GM23338 (cell line): Measurements from ENCODE around the gene TSHZ2. TPM values are rescaled to one million over a fixed set of nuclear protein-coding genes. Genes with fewer than 3 reads are reported as not detected.

Experiments used
- ATAC-seq: fragments of 200-7000 bp; cut with Tn5 transposase; 3 replicates; pipeline ENCODE4 v1.9.1; 2020
- DNase-seq: peaks from one replicate; pipeline ENCODE4 v3.0.0-alpha.2; 2015; ENCODE audit warnings: low spot score
- H2AFZ ChIP-seq: fragments of 200-600 bp; sonication (generic); 2 replicates; pipeline ENCODE4 v1.8.0; 2016; ENCODE audit warnings: antibody characterized with exemption, mild to moderate bottlenecking, moderate library complexity
- H3F3A ChIP-seq: fragments of 200-600 bp; sonication (generic); replicated peaks from 2 replicates; pipeline ENCODE4 v1.8.0; 2017; ENCODE audit warnings: antibody characterized with exemption, mixed run types, low read depth
- H3K27ac ChIP-seq: fragments of 200-600 bp; sonication (generic); 2 replicates; pipeline ENCODE4 v1.6.1; 2016; ENCODE audit warnings: low read depth
- H3K27me3 ChIP-seq: fragments of 200-600 bp; sonication (generic); 2 replicates; pipeline ENCODE4 v1.8.0; 2016; ENCODE audit warnings: mild to moderate bottlenecking, mixed run types, moderate library complexity; ENCODE audit not compliant: insufficient read depth
- H3K36me3 ChIP-seq: fragments of 200-600 bp; sonication (generic); 2 replicates; pipeline ENCODE4 v1.8.0; 2016; ENCODE audit warnings: mild to moderate bottlenecking; ENCODE audit not compliant: insufficient read depth
- H3K4me1 ChIP-seq: fragments of 200-600 bp; sonication (generic); 2 replicates; pipeline ENCODE4 v1.8.0; 2016; ENCODE audit warnings: mild to moderate bottlenecking, moderate library complexity; ENCODE audit not compliant: insufficient read depth
- H3K4me2 ChIP-seq: fragments of 200-600 bp; sonication (generic); 2 replicates; pipeline ENCODE4 v1.7.1; 2017; ENCODE audit warnings: mixed run types
- H3K4me3 ChIP-seq: fragments of 200-600 bp; sonication (generic); 2 replicates; pipeline ENCODE4 v1.6.1; 2016; ENCODE audit warnings: mixed run types
- H3K79me2 ChIP-seq: fragments of 200-600 bp; sonication (generic); replicated peaks from 2 replicates; pipeline ENCODE4 v1.8.0; 2017; ENCODE audit warnings: mild to moderate bottlenecking; ENCODE audit not compliant: insufficient read depth
- H3K9me2 ChIP-seq: fragments of 200-600 bp; sonication (generic); 2 replicates; pipeline ENCODE4 v1.8.0; 2017; ENCODE audit not compliant: insufficient read depth
- H4K20me1 ChIP-seq: fragments of 200-600 bp; sonication (generic); replicated peaks from 2 replicates; pipeline ENCODE4 v1.8.0; 2017; ENCODE audit warnings: mild to moderate bottlenecking; ENCODE audit not compliant: insufficient read depth
- H3K27ac Mint-ChIP-seq: 2 replicates; pipeline ENCODE4 v1.8.0; 2020; ENCODE audit warnings: inconsistent platforms, mild to moderate bottlenecking, moderate library complexity, mixed read lengths
- H3K27me3 Mint-ChIP-seq: 3 replicates; pipeline ENCODE4 v1.8.0; 2022; ENCODE audit warnings: low read depth, mild to moderate bottlenecking, moderate library complexity, mixed read lengths, inconsistent platforms; ENCODE audit not compliant: insufficient read depth, poor library complexity
- H3K36me3 Mint-ChIP-seq: 3 replicates; pipeline ENCODE4 v1.8.0; 2021; ENCODE audit warnings: low read depth, mild to moderate bottlenecking, inconsistent platforms, moderate library complexity, mixed read lengths
- H3K4me1 Mint-ChIP-seq: 3 replicates; pipeline ENCODE4 v1.8.0; 2020; ENCODE audit warnings: mild to moderate bottlenecking, inconsistent platforms, mixed read lengths
- H3K4me3 Mint-ChIP-seq: 3 replicates; pipeline ENCODE4 v1.8.0; 2021; ENCODE audit warnings: moderate library complexity, mild to moderate bottlenecking, inconsistent platforms, mixed read lengths
- H3K9me3 Mint-ChIP-seq: 3 replicates; pipeline ENCODE4 v1.8.0; 2020; ENCODE audit warnings: moderate library complexity, mild to moderate bottlenecking, inconsistent platforms, mixed read lengths
- CREB1 ChIP-seq: fragments of 250-450 bp; sonication (Bioruptor Pico); IDR thresholded peaks from 2 replicates; pipeline ENCODE4 v1.5.0; 2020; ENCODE audit warnings: low read depth, mild to moderate bottlenecking, moderate library complexity
- EZH2 ChIP-seq: fragments of 200-600 bp; sonication (generic); IDR thresholded peaks from one replicate; pipeline ENCODE4 v1.8.0; 2017; ENCODE audit warnings: antibody characterized with exemption, mild to moderate bottlenecking, low read depth; ENCODE audit not compliant: unreplicated experiment
- EZH2phosphoT487 ChIP-seq: fragments of 200-600 bp; sonication (generic); IDR thresholded peaks from one replicate; pipeline ENCODE4 v1.8.1; 2018; ENCODE audit warnings: antibody characterized with exemption; ENCODE audit not compliant: unreplicated experiment
- JUNB ChIP-seq: IDR thresholded peaks from one replicate; pipeline ENCODE4 v1.6.1; 2016; ENCODE audit warnings: antibody characterized with exemption; ENCODE audit not compliant: unreplicated experiment
- NANOG ChIP-seq: IDR thresholded peaks from 2 replicates; pipeline ENCODE4 v1.6.1; 2016; ENCODE audit warnings: antibody characterized with exemption, borderline replicate concordance
- POLR2AphosphoS5 ChIP-seq: IDR thresholded peaks from 2 replicates; pipeline ENCODE4 v1.6.1; 2016; ENCODE audit warnings: antibody characterized with exemption, low read depth
- STAT1 ChIP-seq: IDR thresholded peaks from one replicate; pipeline ENCODE4 v1.6.1; 2016; ENCODE audit warnings: antibody characterized with exemption; ENCODE audit not compliant: unreplicated experiment
- ZNF331 ChIP-seq: fragments of 250-450 bp; sonication (Bioruptor Pico); IDR thresholded peaks from 2 replicates; pipeline ENCODE4 v1.5.0; 2020; ENCODE audit warnings: low read depth, mild to moderate bottlenecking, moderate library complexity
- polyA plus RNA-seq: library from polyadenylated mRNA; unstranded; fragments of >200 nt; fragmentation: Nextera tagmentation; extraction: Ambion mirVana; gene quantifications from 2 replicates; pipeline ENCODE4 v1.2.1, GENCODE V29; 2016
- total RNA-seq: library from RNA; depleted of rRNA; stranded (reverse); fragments of >200 nt; shearing (Covaris generic); gene quantifications from 2 replicates; pipeline ENCODE4 v1.2.3, GENCODE V29; 2014
- TF ChIP-seq, protein P1 (sequence below): fragments of 250-450 bp; sonication (Bioruptor Pico); IDR thresholded peaks from 2 replicates; pipeline ENCODE4 v1.5.0; 2020; ENCODE audit warnings: mild to moderate bottlenecking, moderate library complexity
- TF ChIP-seq, protein P2 (sequence below), 2 experiments: fragments of 200-600 bp in 1 of 2; sonication (generic) in 1 of 2; conservative IDR thresholded peaks; 2 replicates each; pipeline versions ENCODE4 v1.5.1 to v1.6.1; 2016 to 2017; ENCODE audit warnings: antibody characterized with exemption in 2 of 2, low read depth in 2 of 2, mild to moderate bottlenecking in 2 of 2, moderate library complexity in 1 of 2
- TF ChIP-seq, protein P3 (sequence below): IDR thresholded peaks from one replicate; pipeline ENCODE4 v1.6.1; 2018; ENCODE audit warnings: antibody characterized with exemption; ENCODE audit not compliant: unreplicated experiment

The TSHZ2 gene
- total and polyA plus RNA-seq, 2 experiments from 2014 or later, result 0.49 to 1.3 TPM

DNA sequence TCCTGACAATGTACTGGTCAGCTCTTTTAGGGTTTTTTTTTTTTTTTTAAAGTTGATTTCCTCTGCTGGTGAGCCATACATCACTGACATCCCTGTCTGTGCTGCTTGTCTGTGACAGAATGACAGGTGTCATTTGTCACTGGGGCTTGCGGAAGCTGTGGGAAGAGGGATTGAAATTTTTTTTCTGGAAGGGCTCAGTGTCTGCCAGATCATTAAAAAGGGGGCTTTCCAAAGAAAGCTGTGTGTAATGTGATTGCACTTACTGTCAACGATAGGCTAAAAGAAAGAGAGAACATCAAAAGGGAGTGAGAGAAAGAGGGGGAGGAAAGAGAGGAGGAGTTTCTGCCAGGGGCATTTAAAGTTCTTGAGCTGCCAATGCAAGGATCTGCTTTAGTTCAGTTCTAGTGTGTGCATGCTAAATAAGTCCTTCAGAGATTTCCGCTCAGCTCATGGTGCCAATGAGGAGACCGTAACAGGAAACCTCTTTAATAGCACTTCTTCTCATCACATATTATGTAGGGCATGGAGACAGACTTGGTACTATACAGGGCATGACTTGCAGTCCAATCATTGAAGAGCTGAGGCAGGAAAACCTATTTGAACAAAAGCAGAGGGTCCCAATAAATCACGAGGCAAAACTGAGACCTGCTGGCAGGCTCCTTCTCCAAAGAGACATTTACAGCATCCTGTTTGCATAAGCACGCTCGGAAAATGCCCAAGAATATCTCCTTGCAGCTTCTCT lies 177.2 kb downstream of the TSHZ2 start:
- no peaks in the 10 kb centered on the region; the same call in 2 of the 3 replicates for H3K9me3 Mint-ChIP-seq
- Histone ChIP-seq H4K20me1 (no peaks in the 10 kb centered on the region), H3K4me2 (no peak overlapping the region), H3K36me3 (no peaks in the 10 kb centered on the region), H3K9me2 (peaks cover 6% of the 10 kb centered on the region; the same call in 1 of the 2 replicates), H3F3A (no peaks in the 10 kb centered on the region), H2AFZ (no peak overlapping the region), H3K4me1 (no peaks in the 10 kb centered on the region), H3K79me2 (no peaks in the 10 kb centered on the region), H3K27ac (no peak overlapping the region), H3K27me3 (no peaks in the 10 kb centered on the region), H3K4me3 (no peak overlapping the region)
- no peak overlapping the region for H3K27ac Mint-ChIP-seq
- H3K27me3 Mint-ChIP-seq, result peaks cover 2% of the 10 kb centered on the region
- TF ChIP-seq ZNF331 (CRISPR knock-in tag) (no peak), STAT1 (no peak), EZH2phosphoT487 (no peak), NANOG (no peak), CREB1 (no peak), POLR2AphosphoS5 (no peak), JUNB (no peak), EZH2 (no peak)
- TF ChIP-seq, protein P1, sequence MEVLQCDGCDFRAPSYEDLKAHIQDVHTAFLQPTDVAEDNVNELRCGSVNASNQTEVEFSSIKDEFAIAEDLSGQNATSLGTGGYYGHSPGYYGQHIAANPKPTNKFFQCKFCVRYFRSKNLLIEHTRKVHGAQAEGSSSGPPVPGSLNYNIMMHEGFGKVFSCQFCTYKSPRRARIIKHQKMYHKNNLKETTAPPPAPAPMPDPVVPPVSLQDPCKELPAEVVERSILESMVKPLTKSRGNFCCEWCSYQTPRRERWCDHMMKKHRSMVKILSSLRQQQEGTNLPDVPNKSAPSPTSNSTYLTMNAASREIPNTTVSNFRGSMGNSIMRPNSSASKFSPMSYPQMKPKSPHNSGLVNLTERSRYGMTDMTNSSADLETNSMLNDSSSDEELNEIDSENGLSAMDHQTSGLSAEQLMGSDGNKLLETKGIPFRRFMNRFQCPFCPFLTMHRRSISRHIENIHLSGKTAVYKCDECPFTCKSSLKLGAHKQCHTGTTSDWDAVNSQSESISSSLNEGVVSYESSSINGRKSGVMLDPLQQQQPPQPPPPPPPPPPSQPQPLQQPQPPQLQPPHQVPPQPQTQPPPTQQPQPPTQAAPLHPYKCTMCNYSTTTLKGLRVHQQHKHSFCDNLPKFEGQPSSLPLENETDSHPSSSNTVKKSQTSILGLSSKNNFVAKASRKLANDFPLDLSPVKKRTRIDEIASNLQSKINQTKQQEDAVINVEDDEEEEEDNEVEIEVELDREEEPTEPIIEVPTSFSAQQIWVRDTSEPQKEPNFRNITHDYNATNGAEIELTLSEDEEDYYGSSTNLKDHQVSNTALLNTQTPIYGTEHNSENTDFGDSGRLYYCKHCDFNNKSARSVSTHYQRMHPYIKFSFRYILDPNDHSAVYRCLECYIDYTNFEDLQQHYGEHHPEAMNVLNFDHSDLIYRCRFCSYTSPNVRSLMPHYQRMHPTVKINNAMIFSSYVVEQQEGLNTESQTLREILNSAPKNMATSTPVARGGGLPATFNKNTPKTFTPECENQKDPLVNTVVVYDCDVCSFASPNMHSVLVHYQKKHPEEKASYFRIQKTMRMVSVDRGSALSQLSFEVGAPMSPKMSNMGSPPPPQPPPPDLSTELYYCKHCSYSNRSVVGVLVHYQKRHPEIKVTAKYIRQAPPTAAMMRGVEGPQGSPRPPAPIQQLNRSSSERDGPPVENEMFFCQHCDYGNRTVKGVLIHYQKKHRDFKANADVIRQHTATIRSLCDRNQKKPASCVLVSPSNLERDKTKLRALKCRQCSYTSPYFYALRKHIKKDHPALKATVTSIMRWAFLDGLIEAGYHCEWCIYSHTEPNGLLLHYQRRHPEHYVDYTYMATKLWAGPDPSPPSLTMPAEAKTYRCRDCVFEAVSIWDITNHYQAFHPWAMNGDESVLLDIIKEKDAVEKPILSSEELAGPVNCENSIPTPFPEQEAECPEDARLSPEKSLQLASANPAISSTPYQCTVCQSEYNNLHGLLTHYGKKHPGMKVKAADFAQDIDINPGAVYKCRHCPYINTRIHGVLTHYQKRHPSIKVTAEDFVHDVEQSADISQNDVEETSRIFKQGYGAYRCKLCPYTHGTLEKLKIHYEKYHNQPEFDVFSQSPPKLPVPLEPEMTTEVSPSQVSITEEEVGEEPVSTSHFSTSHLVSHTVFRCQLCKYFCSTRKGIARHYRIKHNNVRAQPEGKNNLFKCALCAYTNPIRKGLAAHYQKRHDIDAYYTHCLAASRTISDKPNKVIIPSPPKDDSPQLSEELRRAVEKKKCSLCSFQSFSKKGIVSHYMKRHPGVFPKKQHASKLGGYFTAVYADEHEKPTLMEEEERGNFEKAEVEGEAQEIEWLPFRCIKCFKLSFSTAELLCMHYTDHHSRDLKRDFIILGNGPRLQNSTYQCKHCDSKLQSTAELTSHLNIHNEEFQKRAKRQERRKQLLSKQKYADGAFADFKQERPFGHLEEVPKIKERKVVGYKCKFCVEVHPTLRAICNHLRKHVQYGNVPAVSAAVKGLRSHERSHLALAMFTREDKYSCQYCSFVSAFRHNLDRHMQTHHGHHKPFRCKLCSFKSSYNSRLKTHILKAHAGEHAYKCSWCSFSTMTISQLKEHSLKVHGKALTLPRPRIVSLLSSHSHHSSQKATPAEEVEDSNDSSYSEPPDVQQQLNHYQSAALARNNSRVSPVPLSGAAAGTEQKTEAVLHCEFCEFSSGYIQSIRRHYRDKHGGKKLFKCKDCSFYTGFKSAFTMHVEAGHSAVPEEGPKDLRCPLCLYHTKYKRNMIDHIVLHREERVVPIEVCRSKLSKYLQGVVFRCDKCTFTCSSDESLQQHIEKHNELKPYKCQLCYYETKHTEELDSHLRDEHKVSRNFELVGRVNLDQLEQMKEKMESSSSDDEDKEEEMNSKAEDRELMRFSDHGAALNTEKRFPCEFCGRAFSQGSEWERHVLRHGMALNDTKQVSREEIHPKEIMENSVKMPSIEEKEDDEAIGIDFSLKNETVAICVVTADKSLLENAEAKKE (CRISPR knock-in tag), result no peak
- TF ChIP-seq, protein P2, sequence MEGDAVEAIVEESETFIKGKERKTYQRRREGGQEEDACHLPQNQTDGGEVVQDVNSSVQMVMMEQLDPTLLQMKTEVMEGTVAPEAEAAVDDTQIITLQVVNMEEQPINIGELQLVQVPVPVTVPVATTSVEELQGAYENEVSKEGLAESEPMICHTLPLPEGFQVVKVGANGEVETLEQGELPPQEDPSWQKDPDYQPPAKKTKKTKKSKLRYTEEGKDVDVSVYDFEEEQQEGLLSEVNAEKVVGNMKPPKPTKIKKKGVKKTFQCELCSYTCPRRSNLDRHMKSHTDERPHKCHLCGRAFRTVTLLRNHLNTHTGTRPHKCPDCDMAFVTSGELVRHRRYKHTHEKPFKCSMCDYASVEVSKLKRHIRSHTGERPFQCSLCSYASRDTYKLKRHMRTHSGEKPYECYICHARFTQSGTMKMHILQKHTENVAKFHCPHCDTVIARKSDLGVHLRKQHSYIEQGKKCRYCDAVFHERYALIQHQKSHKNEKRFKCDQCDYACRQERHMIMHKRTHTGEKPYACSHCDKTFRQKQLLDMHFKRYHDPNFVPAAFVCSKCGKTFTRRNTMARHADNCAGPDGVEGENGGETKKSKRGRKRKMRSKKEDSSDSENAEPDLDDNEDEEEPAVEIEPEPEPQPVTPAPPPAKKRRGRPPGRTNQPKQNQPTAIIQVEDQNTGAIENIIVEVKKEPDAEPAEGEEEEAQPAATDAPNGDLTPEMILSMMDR (conservative IDR thresholded peaks at IDR 0.05; ENCODE audit: low read depth in 2 of 2), result no peak
- TF ChIP-seq, protein P3, sequence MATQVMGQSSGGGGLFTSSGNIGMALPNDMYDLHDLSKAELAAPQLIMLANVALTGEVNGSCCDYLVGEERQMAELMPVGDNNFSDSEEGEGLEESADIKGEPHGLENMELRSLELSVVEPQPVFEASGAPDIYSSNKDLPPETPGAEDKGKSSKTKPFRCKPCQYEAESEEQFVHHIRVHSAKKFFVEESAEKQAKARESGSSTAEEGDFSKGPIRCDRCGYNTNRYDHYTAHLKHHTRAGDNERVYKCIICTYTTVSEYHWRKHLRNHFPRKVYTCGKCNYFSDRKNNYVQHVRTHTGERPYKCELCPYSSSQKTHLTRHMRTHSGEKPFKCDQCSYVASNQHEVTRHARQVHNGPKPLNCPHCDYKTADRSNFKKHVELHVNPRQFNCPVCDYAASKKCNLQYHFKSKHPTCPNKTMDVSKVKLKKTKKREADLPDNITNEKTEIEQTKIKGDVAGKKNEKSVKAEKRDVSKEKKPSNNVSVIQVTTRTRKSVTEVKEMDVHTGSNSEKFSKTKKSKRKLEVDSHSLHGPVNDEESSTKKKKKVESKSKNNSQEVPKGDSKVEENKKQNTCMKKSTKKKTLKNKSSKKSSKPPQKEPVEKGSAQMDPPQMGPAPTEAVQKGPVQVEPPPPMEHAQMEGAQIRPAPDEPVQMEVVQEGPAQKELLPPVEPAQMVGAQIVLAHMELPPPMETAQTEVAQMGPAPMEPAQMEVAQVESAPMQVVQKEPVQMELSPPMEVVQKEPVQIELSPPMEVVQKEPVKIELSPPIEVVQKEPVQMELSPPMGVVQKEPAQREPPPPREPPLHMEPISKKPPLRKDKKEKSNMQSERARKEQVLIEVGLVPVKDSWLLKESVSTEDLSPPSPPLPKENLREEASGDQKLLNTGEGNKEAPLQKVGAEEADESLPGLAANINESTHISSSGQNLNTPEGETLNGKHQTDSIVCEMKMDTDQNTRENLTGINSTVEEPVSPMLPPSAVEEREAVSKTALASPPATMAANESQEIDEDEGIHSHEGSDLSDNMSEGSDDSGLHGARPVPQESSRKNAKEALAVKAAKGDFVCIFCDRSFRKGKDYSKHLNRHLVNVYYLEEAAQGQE, result no peak
- ATAC-seq (no peak), DNase-seq (no peak)
- no peaks in the 10 kb centered on the region for H3K36me3 Mint-ChIP-seq
- no peak overlapping the region for H3K4me3 Mint-ChIP-seq
- 0 out of 3 replicates have a peak, but pooled peaks cover 7% of the 10 kb centered on the region for H3K4me1 Mint-ChIP-seq
